HG02763 (cell line): ENCODE results near the gene KIAA0753.

ENCODE experiments used
- ATAC-seq: cut with Tn5 transposase; IDR thresholded peaks from one replicate; pipeline ENCODE4 v1.9.1; 2021; ENCODE audit warnings: mild to moderate bottlenecking, moderate library complexity; ENCODE audit not compliant: unreplicated experiment

Gene KIAA0753

DNA sequence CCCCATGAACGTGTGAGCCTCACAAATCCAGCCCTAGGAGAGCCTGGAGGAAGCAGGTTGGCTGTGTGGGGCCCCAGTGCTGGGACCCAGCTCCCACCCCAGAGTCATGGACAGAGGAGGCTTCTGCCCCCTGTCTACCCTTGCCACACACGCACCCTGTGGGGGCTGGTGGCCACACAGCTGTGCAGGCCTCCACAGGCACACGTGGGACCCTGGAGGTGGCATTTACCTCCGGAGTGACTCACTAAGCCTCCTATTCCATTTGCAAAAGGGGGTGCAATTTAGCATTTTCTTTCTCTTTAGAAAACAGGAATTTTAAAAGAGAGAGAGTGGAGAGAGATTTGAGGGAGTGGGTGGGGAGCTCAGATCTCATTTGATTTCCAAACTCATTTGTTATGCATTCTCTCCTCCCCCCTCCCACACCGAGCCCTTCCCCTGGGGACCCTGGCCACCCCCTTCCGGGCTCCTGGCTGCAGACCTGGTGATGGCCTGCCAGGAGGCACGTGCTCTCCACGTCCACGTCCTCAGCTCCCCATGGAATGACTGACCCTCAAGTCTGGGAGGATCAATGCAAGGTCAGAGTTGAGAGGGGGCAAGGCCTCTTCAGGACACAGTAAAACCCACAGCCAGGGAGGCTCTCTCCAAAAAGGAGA, 91.0 kb downstream of the KIAA0753 start:
- no peak for ATAC-seq

GRCh38 chr17:6548578-6549330, 91.8 kb downstream of the KIAA0753 start:
- no peak for ATAC-seq

DNA sequence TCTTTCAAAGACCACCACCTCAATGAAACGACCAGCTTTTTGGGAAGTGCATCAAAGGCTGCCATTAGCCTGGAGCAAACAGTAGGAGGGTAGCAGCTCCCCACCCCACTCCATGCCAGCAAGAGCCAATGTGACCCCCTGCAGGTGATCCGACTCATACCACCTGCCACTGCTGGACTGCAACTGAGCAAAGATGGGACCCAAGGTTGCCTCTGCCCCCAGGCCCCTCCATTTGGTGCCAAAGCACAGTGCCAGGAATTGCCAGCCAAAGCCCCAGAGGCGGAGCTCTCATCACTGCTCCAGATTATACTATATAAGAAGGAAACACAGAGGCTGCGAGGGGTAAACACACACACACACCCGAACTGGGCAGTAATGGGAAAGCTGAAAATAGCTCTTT, 92.5 kb downstream of the KIAA0753 start:
- no peak for ATAC-seq

DNA sequence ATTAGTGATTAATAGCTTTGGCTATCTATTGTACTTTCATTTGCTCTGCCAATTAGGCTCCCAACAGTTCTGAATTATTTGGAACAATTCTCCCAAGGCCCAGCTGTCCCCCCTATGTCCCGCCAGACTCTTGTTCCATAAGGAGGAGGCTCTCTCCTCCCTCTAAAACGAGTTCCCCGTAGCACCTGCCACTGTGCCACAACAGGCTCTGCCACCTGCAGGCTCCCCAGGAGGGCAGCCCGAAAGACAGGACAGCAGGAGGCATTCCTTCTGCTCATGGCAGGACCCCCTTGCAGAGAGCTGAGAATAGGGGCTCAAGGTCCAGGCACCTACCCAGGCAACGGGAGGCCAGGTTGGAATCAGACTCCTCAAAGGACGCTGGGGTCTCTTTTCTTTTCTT, 93.2 kb downstream of the KIAA0753 start:
- ATAC-seq: no peak

- ATAC-seq: no peak
Observed at GRCh38 chr17:6546069-6546718, 94.3 kb downstream of the KIAA0753 start.

- no peak for ATAC-seq
Observed at GRCh38 chr17:6545291-6545690, 95.2 kb downstream of the KIAA0753 start.

- no peak for ATAC-seq
Observed at GRCh38 chr17:6544011-6544370, 96.5 kb downstream of the KIAA0753 start.

GRCh38 chr17:6543079-6544010, 97.2 kb downstream of the KIAA0753 start:
- ATAC-seq: no peak

- ATAC-seq: no peak
Observed at GRCh38 chr17:6542577-6542976, 97.9 kb downstream of the KIAA0753 start.

- no peak for ATAC-seq
Observed at GRCh38 chr17:6541886-6542285, 98.6 kb downstream of the KIAA0753 start.

- no peak for ATAC-seq
Observed at GRCh38 chr17:6539871-6540270, 100.6 kb downstream of the KIAA0753 start.

DNA sequence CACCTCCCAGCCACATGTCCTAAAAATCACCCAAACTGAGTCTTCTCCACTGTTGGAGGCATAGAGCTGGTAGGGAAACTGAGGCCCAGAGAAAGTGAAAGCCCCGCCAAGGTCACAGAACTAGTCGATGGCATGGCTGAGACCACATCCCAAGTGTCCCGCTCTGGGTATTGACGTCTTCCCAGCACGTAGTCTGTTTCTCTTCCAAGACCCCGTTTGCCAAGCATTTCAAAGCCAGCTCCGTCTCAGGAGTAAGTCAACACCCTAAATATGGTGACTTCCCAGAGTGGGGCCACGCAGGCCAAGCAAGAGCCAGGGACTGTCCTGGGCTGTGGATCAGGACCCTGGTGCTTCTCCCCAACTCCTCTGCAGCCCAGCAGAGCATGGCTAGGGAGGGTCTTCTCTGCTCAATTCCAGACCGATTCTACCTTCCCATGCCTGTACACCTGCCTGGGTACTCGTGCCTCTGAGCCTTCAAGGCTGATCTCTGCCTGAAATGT, 103.9 kb downstream of the KIAA0753 start:
- ATAC-seq: no peak

- ATAC-seq: no peak
Observed at GRCh38 chr17:6536053-6536452, 104.5 kb downstream of the KIAA0753 start.

DNA sequence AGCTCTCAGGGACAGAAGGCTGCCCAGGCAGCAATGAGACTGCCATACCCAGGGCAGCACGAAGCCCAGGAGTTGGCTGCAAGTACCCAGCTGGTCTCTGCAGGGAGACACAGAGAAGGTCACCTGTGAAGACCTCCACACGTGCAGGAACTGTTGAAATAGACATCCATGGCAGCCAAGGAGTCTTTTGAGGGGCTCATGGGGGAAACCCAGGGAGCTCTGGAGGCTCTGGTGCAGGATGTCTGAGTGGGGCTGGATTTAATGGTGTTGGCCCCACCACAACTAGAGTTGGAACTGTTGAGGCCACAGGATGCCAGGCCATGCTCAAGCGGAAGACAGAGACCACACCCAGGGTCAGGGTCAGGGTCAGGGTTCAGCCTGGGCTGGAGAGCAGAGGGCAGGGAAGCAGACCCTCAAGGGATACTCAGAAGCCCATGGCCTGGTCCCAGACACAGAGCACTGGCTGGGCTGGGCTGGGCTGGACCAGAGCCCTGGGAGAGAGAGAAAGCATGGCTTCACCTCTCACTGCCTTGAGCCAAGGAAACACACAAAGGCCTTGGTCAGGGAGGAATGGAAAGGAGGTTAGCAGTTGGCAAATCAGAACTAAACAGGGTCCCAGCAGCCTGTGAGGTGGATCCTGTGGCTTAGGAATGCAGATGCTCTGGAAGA, 105.5 kb downstream of the KIAA0753 start:
- no peak for ATAC-seq

GRCh38 chr17:6532441-6532885, 108.0 kb downstream of the KIAA0753 start:
- ATAC-seq: no peak

DNA sequence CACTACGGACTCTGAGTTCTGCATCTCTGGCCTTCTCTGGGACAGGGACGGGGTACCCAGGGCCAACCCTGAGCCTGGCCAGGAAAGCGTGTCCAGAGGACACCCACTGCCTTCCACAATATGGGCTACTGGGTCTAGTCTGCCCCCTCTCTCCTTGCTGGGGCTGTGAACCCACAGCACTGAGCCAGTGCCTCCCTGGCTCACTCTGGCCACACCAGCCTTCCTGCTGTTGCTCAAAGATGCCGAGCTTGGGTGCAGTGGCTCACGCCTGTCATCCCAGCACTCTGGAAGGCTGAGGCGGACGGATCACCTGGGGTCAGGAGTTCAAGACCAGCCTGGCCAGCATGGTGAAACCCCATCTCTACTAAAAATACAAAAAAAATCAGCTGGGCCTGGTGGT, 108.9 kb downstream of the KIAA0753 start:
- ATAC-seq: no peak

- ATAC-seq: no peak
Observed at GRCh38 chr17:6530324-6530920, 110.1 kb downstream of the KIAA0753 start.

GRCh38 chr17:6528557-6528956, 112.0 kb downstream of the KIAA0753 start:
- no peak for ATAC-seq
